IPS-18c (cell line): ENCODE data around the gene DIP2C.
"Not testable (repeated sequence)": the region's sequence is repeated elsewhere in the genome, so short reads cannot be mapped to it uniquely, and the experiment has no call there.

ENCODE experiments used
- H3K4me3 ChIP-seq: 2 replicates; pipeline ENCODE4 v1.7.0; 2013; ENCODE audit warnings: low read depth, mild to moderate bottlenecking, low read length, moderate library complexity; ENCODE audit not compliant: insufficient read depth
- H3K9me3 ChIP-seq: one replicate; pipeline ENCODE4 v1.6.1; 2013; ENCODE audit warnings: mild to moderate bottlenecking, low read length, moderate library complexity; ENCODE audit not compliant: control insufficient read depth, insufficient read depth

DIP2C gene

DNA sequence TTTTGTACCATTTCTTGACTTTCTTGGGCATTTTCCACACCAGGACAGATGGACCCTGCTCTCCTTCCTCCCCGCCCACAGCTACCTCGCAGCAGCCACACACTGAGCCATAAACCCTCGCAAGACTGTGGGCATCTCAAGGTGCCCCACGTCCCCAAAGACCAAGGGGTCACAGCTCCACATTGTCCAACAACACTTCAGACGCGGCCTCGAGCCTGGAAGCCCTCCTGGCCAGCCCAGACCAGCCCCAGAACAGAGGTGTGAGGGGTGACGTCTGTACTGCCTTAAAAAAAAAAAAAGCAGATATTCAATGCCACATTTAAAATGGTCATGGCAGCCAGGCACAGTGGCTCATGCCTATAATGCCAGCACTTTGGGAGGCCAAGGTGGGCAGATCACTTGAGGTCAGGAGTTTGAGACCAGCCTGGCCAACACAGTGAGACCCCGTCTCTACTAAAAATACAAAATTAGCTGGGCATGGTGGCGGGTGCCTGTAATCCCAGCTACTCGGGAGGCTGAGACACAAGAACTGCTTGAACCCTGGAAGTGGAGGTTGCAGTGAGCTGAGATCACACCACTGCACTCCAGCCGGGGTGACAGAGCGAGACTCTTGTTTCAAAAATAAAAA, 36.5 kb downstream of the DIP2C start:
- H3K9me3 ChIP-seq, H3K4me3 ChIP-seq: not testable (repeated sequence)

GRCh38 chr10:652233-652632, 37.2 kb downstream of the DIP2C start:
- no peaks in the 10 kb centered on the region for H3K9me3 ChIP-seq

DNA sequence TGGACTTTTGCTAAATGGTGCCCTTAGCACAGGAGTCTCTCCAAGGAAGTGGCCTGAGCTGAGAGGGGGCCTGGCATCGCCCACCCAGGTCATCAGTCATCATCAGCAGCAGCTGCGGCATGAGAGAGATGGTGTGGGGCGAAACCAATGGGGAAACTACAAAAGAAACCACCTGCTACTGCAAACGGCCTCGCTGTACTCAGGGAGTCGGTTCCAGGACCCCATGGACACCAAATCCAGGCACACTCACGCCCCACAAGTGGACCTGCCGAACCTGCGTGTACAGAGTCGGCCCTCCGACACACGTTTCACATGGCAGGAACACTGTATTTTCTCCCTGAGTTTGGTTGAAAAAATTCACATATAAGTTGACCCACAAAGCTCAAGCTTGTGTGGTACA, 37.8 kb downstream of the DIP2C start:
- Histone ChIP-seq H3K9me3 (no peaks in the 10 kb centered on the region), H3K4me3 (no peak overlapping the region)

More at GRCh38 chr10:652233-652632, 37.2 kb downstream of the DIP2C start:
- H3K4me3 ChIP-seq, result no peak overlapping the region

- Histone ChIP-seq H3K4me3 (no peak overlapping the region), H3K9me3 (no peaks in the 10 kb centered on the region)
Observed at GRCh38 chr10:650886-651615, 38.4 kb downstream of the DIP2C start.

DNA sequence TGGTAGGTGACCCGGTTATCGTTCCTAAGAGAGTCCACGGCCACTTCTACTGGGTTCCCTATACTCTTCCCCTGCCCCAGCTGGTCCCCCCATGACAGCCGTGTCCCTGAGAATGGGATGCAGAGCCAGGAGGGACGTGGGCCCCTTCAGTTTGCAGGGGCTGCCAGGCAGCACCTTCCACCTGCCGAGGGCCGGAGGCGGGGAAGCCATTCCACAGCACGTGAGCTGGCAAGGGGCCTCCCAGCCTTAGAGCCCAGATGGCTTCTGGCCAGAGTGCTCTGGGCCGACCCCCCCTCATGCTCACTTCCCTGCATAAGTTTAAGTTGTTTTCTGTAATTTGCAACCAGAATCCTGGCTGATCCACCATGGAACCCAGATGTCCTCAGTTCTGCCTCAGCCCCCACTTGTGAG, 39.0 kb downstream of the DIP2C start:
- Histone ChIP-seq H3K4me3 (no peak overlapping the region), H3K9me3 (no peaks in the 10 kb centered on the region)

DNA sequence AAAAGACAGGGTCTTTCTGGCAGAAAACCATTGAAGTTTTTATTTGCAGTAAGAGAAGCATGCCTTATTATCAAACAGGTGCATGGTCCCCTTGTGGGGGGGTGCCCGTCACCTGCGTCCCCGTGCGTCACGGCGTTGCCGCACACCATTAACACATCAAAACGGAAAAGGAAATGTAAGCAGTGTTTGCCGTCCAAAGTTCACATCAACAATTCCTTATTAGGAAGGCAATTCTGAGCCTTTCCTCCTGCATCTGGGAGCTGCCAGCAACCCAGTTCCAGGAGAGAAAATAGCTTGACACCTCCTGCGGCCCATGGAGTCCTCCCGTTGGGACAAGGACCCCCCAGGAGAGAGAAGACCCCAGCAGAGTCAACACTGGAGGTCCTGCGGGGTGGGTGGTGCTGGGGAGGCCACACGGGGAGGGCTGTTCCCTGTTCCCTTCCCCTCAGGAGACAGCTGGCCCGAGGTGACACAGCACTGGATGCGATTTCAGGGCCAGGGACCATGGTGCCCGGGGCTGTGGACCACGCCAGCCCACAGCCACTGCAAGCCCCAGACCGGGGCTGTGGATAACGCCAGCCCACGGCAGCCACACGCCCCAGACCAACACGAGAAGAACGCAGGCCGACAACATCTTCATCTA, 39.5 kb downstream of the DIP2C start:
- Histone ChIP-seq H3K9me3 (peaks cover 2% of the 10 kb centered on the region), H3K4me3 (no peak overlapping the region)

- Histone ChIP-seq H3K9me3 (peaks cover 2% of the 10 kb centered on the region), H3K4me3 (no peak overlapping the region)
Observed at GRCh38 chr10:649445-649797, 40.0 kb downstream of the DIP2C start.

DNA sequence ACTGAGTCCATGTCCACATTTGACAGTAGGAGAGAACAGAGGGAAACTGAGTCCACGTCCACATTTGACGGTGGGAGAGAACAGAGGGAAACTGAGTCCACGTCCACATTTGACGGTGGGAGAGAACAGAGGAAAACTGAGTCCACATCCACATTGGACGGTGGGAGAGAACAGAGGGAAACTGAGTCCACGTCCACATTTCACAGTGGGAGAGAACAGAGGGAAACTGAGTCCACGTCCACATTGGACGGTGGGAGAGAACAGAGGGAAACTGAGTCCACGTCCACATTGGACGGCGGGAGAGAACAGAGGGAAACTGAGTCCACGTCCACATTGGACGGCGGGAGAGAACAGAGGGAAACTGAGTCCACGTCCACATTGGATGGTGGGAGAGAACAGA, 42.4 kb downstream of the DIP2C start:
- H3K4me3 ChIP-seq, result not testable (repeated sequence)

DNA sequence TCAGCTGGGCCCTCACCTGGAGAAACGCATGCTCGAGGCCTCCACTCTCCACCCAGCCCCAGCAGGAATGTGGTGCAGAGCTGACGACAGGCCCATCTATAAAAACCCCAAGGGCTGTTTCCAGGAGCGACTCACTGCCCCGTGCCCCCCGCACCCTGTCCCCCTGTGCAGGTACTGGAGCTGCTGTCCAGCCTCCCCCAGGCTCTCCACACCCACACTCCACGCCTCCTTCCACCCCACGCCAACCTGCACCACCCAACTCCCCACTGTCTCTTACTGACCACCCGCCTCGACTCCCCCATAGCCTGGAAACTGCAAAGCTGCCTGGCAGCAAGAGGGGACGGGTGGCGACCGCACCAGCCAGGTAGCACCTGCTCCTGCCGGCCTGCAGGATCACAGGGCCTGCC, 43.3 kb downstream of the DIP2C start:
- no peak overlapping the region for H3K4me3 ChIP-seq
- peaks cover 2% of the 10 kb centered on the region for H3K9me3 ChIP-seq

More for the DNA sequence above, 42.4 kb downstream of the DIP2C start:
- not testable (repeated sequence) for H3K9me3 ChIP-seq

DNA sequence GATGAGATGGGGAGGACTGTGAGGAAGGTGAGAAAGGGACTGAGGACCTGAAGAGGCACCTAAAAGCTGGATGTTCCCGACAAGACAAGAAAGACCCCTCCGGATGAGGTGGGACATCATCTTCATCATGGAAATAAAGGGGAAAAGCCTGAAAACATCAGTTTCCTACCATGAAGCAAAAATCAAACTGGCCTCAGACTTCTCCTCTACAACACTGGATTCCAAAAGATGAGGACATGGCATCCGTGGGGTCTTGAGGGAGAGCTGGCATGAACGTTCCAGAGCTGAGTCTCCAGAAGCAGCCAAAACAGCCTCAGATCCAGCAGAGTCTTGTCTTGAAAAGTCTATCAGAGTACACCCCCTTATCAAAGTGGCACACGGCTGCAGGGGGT, 44.5 kb downstream of the DIP2C start:
- Histone ChIP-seq H3K9me3 (peaks cover 2% of the 10 kb centered on the region), H3K4me3 (no peak overlapping the region)

GRCh38 chr10:644076-644942, 45.2 kb downstream of the DIP2C start:
- peaks cover 2% of the 10 kb centered on the region for H3K9me3 ChIP-seq
- H3K4me3 ChIP-seq, result no peak overlapping the region

- H3K9me3 ChIP-seq, result peaks cover 2% of the 10 kb centered on the region
- H3K4me3 ChIP-seq, result no peak overlapping the region
Observed at GRCh38 chr10:642186-642890, 47.1 kb downstream of the DIP2C start.

- Histone ChIP-seq H3K9me3 (peaks cover 2% of the 10 kb centered on the region), H3K4me3 (no peak overlapping the region)
Observed at GRCh38 chr10:641149-642010, 48.1 kb downstream of the DIP2C start.

GRCh38 chr10:640673-641045, 48.8 kb downstream of the DIP2C start:
- Histone ChIP-seq H3K4me3 (no peak overlapping the region), H3K9me3 (peaks cover 2% of the 10 kb centered on the region)

GRCh38 chr10:639751-640672, 49.5 kb downstream of the DIP2C start:
- H3K4me3 ChIP-seq, result no peak overlapping the region
- peaks cover under 1% of the 10 kb centered on the region for H3K9me3 ChIP-seq
